ENCODE data around the gene PKIG.

Gene PKIG

GRCh38 chr20:44619294-44619693, 36.9 kb downstream of the PKIG start:
- no peak for DNase-seq (ENCODE audit: low spot score)

GRCh38 chr20:44620030-44620429, 37.7 kb downstream of the PKIG start:
- no peak for DNase-seq (ENCODE audit: low spot score)

GRCh38 chr20:44621325-44621724, 38.9 kb downstream of the PKIG start:
- DNase-seq (ENCODE audit: low spot score): no peak

GRCh38 chr20:44621939-44622338, 39.6 kb downstream of the PKIG start:
- DNase-seq (ENCODE audit: low spot score): no peak

- DNase-seq (ENCODE audit: low spot score): no peak
These were observed 40.3 kb downstream of the PKIG start for GRCh38 chr20:44622501-44623270.

- no peak for DNase-seq (ENCODE audit: low spot score)
These were observed 41.8 kb downstream of the PKIG start for GRCh38 chr20:44624152-44624551.

- no peak for DNase-seq (ENCODE audit: low spot score)
These were observed 42.4 kb downstream of the PKIG start for GRCh38 chr20:44624743-44625271.

GRCh38 chr20:44625361-44625760, 43.0 kb downstream of the PKIG start:
- no peak for DNase-seq (ENCODE audit: low spot score)

- DNase-seq (ENCODE audit: low spot score): no peak
These were observed 43.9 kb downstream of the PKIG start for GRCh38 chr20:44626278-44626677.

GRCh38 chr20:44627364-44628010, 45.1 kb downstream of the PKIG start:
- DNase-seq (ENCODE audit: low spot score): no peak

- DNase-seq (ENCODE audit: low spot score): no peak
These were observed 46.6 kb downstream of the PKIG start for GRCh38 chr20:44629017-44629385.

GRCh38 chr20:44629542-44629941, 47.2 kb downstream of the PKIG start:
- no peak for DNase-seq (ENCODE audit: low spot score)

- no peak for DNase-seq (ENCODE audit: low spot score)
These were observed 47.9 kb downstream of the PKIG start for GRCh38 chr20:44630297-44630696.

GRCh38 chr20:44632103-44632752, 49.8 kb downstream of the PKIG start:
- DNase-seq (ENCODE audit: low spot score): no peak

- no peak for DNase-seq (ENCODE audit: low spot score)
These were observed 50.9 kb downstream of the PKIG start for GRCh38 chr20:44633187-44633810.

GRCh38 chr20:44633872-44634600, 51.7 kb downstream of the PKIG start:
- no peak for DNase-seq (ENCODE audit: low spot score)

- no peak for DNase-seq (ENCODE audit: low spot score)
These were observed 53.5 kb downstream of the PKIG start for GRCh38 chr20:44635877-44636276.

- no peak for DNase-seq (ENCODE audit: low spot score)
These were observed 54.7 kb downstream of the PKIG start for GRCh38 chr20:44637042-44637441.

GRCh38 chr20:44637522-44638372, 55.4 kb downstream of the PKIG start:
- DNase-seq (ENCODE audit: low spot score): no peak

GRCh38 chr20:44640522-44640921, 58.1 kb downstream of the PKIG start:
- DNase-seq (ENCODE audit: low spot score): no peak

- DNase-seq (ENCODE audit: low spot score): no peak
These were observed 58.9 kb downstream of the PKIG start for GRCh38 chr20:44641325-44641724.
